ENCODE measurements around the gene IFI6. TPM values are rescaled to one million over a fixed set of nuclear protein-coding genes. Genes with fewer than 3 reads are reported as not detected.

The IFI6 gene
- total and polyA plus RNA-seq, 2 of the 13 experiments (the other 11 are each of a cell fraction or from before 2014, with no cell fraction given) = 12.9 to 13.2 TPM

DNA sequence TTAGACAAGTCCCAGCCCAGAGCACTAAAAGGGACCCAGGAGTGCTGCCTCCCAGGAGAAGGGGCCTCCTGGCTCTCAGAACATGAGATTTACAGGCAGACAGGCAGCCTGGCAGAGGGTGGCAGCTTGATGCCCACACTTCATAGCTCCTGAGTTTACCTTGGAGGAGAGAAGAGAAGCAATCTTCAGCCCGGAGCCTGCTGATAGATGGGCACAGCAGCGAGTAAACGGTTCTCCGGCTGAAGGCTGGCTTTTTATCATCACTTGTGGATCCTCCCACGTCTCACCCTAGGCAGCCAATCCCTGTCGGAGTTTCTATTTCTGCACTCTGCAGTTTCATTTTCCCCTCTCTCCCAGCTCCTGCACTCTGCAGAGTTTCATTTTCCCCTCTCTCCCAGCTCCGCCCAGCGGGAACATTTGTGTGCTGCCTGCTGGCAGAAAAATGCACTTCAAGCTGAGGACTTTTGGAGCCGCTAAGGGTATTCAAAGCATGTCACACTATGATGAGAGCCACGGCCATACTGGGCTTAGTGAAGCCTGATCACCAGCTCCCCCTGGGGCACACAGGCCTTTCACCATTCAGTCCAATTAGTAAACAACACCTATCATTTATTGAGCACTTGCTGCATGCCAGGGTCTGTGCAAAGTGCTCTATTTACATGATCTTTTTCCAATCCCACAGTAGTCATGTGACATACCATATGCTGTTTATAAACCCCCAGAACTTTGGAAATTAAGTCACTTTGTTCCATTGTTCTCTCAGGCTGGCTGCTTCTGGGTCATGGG is at the start of gene IFI6 (continued):
- no peak for TF ChIP-seq REL (CRISPR knock-in tag; conservative IDR thresholded peaks at IDR 0.05)
- TF ChIP-seq SMC3 (IDR thresholded peaks at IDR 0.05; ENCODE audit: low read length) = peak; percentile 39; the same call in 1 of the 2 replicates
- TF ChIP-seq, protein P1, sequence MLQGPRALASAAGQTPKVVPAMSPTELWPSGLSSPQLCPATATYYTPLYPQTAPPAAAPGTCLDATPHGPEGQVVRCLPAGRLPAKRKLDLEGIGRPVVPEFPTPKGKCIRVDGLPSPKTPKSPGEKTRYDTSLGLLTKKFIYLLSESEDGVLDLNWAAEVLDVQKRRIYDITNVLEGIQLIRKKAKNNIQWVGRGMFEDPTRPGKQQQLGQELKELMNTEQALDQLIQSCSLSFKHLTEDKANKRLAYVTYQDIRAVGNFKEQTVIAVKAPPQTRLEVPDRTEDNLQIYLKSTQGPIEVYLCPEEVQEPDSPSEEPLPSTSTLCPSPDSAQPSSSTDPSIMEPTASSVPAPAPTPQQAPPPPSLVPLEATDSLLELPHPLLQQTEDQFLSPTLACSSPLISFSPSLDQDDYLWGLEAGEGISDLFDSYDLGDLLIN (CRISPR knock-in tag; IDR thresholded peaks at IDR 0.05; ENCODE audit: borderline replicate concordance) = no peak
- TF ChIP-seq IRX3 (CRISPR knock-in tag; IDR thresholded peaks at IDR 0.05; ENCODE audit: borderline replicate concordance, low read depth) = no peak
- TF ChIP-seq FIP1L1 (IDR thresholded peaks at IDR 0.05; ENCODE audit: borderline replicate concordance, insufficient read depth, low read depth, low read length) = no peak
- TF ChIP-seq ZNF34 (CRISPR knock-in tag; IDR thresholded peaks at IDR 0.05; ENCODE audit: borderline replicate concordance) = no peak
- peak; percentile 41; the same call in 1 of the 2 replicates for TF ChIP-seq CREB1 (IDR thresholded peaks at IDR 0.05)
- peak; percentile 63 for TF ChIP-seq CREB1 (CRISPR knock-in tag; IDR thresholded peaks at IDR 0.05)
- no peak for TF ChIP-seq CBX5 (CRISPR knock-in tag; IDR thresholded peaks at IDR 0.05; ENCODE audit: borderline replicate concordance)
- TF ChIP-seq, protein P2, sequence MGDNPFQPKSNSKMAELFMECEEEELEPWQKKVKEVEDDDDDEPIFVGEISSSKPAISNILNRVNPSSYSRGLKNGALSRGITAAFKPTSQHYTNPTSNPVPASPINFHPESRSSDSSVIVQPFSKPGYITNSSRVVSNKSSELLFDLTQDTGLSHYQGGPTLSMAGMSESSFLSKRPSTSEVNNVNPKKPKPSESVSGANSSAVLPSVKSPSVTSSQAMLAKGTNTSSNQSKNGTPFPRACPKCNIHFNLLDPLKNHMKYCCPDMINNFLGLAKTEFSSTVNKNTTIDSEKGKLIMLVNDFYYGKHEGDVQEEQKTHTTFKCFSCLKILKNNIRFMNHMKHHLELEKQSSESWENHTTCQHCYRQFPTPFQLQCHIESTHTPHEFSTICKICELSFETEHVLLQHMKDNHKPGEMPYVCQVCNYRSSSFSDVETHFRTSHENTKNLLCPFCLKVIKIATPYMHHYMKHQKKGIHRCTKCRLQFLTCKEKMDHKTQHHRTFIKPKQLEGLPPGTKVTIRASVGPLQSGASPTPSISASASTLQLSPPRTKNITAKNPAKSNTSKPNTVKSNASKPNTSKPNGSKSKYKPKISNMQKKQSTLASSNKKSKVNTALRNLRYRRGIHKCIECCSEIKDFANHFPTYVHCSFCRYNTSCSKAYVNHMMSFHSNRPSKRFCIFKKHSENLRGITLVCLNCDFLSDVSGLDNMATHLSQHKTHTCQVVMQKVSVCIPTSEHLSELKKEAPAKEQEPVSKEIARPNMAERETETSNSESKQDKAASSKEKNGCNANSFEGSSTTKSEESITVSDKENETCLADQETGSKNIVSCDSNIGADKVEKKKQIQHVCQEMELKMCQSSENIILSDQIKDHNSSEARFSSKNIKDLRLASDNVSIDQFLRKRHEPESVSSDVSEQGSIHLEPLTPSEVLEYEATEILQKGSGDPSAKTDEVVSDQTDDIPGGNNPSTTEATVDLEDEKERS (CRISPR knock-in tag; IDR thresholded peaks at IDR 0.05) = no peak
- TF ChIP-seq, protein P3, sequence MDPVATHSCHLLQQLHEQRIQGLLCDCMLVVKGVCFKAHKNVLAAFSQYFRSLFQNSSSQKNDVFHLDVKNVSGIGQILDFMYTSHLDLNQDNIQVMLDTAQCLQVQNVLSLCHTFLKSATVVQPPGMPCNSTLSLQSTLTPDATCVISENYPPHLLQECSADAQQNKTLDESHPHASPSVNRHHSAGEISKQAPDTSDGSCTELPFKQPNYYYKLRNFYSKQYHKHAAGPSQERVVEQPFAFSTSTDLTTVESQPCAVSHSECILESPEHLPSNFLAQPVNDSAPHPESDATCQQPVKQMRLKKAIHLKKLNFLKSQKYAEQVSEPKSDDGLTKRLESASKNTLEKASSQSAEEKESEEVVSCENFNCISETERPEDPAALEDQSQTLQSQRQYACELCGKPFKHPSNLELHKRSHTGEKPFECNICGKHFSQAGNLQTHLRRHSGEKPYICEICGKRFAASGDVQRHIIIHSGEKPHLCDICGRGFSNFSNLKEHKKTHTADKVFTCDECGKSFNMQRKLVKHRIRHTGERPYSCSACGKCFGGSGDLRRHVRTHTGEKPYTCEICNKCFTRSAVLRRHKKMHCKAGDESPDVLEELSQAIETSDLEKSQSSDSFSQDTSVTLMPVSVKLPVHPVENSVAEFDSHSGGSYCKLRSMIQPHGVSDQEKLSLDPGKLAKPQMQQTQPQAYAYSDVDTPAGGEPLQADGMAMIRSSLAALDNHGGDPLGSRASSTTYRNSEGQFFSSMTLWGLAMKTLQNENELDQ (CRISPR knock-in tag; IDR thresholded peaks at IDR 0.05; ENCODE audit: borderline replicate concordance) = no peak
- TF ChIP-seq RFX5 (IDR thresholded peaks at IDR 0.05; ENCODE audit: low read depth, low read length) = peak; percentile 9; the same call in 1 of the 2 replicates
- no peak for TF ChIP-seq SNRNP70 (IDR thresholded peaks at IDR 0.05; ENCODE audit: low read depth, low read length)
- TF ChIP-seq, protein P4, sequence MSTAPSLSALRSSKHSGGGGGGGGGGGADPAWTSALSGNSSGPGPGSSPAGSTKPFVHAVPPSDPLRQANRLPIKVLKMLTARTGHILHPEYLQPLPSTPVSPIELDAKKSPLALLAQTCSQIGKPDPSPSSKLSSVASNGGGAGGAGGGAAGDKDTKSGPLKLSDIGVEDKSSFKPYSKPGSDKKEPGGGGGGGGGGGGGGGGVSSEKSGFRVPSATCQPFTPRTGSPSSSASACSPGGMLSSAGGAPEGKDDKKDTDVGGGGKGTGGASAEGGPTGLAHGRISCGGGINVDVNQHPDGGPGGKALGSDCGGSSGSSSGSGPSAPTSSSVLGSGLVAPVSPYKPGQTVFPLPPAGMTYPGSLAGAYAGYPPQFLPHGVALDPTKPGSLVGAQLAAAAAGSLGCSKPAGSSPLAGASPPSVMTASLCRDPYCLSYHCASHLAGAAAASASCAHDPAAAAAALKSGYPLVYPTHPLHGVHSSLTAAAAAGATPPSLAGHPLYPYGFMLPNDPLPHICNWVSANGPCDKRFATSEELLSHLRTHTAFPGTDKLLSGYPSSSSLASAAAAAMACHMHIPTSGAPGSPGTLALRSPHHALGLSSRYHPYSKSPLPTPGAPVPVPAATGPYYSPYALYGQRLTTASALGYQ (CRISPR knock-in tag; IDR thresholded peaks at IDR 0.05) = 0 out of 2 replicates have a peak, but pooled peaks have one; percentile 32
- TF ChIP-seq ZNF263 (CRISPR knock-in tag; IDR thresholded peaks at IDR 0.05) = no peak
- TF ChIP-seq, protein P5, sequence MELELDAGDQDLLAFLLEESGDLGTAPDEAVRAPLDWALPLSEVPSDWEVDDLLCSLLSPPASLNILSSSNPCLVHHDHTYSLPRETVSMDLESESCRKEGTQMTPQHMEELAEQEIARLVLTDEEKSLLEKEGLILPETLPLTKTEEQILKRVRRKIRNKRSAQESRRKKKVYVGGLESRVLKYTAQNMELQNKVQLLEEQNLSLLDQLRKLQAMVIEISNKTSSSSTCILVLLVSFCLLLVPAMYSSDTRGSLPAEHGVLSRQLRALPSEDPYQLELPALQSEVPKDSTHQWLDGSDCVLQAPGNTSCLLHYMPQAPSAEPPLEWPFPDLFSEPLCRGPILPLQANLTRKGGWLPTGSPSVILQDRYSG (CRISPR knock-in tag; IDR thresholded peaks at IDR 0.05) = 0 out of 2 replicates have a peak, but pooled peaks have one; percentile 36
